Activated CD8-positive, alpha-beta memory T cell treated with anti-CD3 and anti-CD28 coated beads, Interleukin-2, amount 50 U/mL, for 1 hour (primary cell): Measurements from ENCODE around the gene RARRES1.

Source experiments
- DNase-seq: peaks from one replicate; pipeline ENCODE4 v3.0.0-alpha.2; 2020; ENCODE audit errors: extremely low read depth

RARRES1 gene

GRCh38 chr3:158735296-158736033 lies 3.2 kb upstream of the RARRES1 start:
- DNase-seq = no peak

DNA sequence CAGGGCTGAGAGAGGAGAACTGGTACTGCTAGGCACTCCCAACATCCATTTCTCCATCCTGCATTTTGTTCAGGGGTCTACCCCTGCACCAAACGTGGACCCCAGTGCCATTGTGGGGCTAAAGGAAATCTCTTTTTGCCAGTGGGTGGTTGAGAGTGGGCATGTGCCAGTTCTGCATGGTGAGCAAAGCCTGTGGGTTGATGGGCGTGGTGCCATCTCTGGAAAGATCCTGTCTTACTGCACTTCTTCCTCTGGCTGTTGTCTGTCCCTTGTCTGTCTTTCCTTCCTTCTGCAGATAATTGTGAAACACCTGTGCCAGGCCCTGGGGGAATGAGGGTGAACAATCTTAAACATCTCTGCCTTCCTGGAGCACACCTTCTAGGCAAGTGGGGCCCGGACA lies 1.4 kb upstream of the RARRES1 start:
- DNase-seq = no peak

- DNase-seq = no peak
Observed at GRCh38 chr3:158732856-158733200, 571 bp upstream of the RARRES1 start.

- DNase-seq = no peak
Observed at GRCh38 chr3:158731486-158731885, 771 bp downstream of the RARRES1 start.

- no peak for DNase-seq
Observed at GRCh38 chr3:158728851-158729250, 3.4 kb downstream of the RARRES1 start.

DNA sequence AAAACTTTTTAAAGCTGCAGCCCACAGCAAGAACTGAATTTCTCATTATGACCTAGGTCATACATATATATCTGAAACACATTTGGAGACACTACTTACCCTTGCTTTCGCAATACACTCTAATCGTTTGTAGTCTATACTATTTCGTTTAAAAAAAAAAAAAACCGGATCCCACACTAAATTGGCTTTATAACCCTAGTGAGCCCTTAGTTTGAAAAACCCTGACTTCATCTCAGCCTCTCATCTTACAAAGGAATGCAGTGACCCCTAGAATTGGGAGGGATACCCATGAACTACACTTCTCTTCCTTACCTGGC lies 4.2 kb downstream of the RARRES1 start:
- DNase-seq = no peak

- no peak for DNase-seq
Observed at GRCh38 chr3:158727206-158728060, 4.8 kb downstream of the RARRES1 start.

DNA sequence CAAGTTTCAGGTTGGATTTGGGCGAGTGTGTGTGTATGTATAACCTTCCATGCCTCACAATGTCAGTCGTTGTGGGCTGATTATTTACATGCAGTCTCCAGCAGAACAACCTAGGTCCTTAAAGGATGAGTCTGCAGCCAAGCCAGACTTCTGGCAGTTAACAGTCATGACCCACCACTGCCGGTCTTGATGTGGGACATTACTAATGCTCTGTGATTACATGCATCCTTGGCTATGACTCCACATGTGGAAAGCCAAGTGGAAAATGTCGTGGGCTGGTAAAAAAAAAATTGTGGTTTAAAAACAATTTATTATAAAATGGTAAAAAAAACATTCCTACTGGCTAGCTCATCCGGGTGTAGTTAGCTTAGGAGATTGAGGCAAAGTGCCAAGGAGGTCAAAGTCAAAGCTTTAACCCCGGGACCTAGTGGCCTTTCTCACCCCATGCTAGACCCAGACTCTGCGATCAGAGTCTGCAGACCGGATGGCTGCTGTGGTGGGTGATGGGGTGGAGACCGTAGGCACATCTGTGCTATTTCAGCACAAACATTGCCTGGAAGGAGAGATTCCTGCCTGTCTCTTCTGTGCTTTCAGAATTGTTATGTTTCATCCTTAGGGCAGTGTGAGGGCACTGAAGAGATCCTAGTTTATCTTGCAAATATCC lies 6.8 kb downstream of the RARRES1 start:
- no peak for DNase-seq

- DNase-seq = no peak
Observed at GRCh38 chr3:158723991-158724390, 8.3 kb downstream of the RARRES1 start.

GRCh38 chr3:158722108-158722507 lies 10.1 kb downstream of the RARRES1 start:
- DNase-seq = no peak

GRCh38 chr3:158718490-158719170 lies 13.6 kb downstream of the RARRES1 start:
- no peak for DNase-seq

GRCh38 chr3:158717576-158717975 lies 14.7 kb downstream of the RARRES1 start:
- DNase-seq = no peak

DNA sequence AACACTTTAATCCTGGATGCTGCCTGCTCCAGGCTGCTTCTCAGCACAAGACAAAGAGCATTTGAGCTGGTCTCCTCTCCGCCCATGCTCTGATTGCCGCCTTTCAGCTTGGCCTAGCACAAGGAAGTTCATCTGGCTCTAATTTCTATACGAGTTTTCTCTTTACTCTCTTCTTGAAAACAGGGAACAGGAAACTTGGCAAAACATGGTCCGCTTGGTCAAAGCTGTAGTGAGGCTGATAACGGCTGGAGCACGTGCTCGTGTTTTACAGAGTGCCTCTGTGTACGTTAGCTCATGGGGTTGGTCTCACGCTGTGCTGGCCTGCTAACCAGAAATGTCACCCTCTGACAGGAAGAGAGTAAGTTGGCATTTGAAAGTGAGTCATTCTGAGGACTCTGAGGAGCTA lies 19.2 kb downstream of the RARRES1 start:
- no peak for DNase-seq

DNA sequence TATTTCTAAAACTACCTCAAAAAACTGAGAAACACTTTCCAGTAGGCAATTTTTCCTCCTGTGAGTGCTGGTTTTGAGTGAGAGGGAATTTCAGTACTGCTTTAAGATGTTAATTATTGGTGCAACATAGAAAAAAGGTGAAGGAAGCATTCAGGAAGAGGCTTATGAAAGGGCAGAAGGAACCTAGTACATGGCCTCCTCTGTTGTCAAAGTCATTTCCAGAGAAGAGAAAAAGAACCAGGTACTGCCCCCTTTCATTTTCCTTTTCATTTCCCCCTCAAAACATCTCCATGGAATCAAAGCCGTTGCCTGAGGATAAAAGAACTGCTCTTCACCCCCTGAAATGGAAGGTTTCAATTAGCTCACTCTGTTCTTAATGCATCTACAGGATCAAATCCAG lies 19.8 kb downstream of the RARRES1 start:
- no peak for DNase-seq

- DNase-seq = no peak
Observed at GRCh38 chr3:158711886-158712285, 20.4 kb downstream of the RARRES1 start.

- no peak for DNase-seq
Observed at GRCh38 chr3:158710601-158711000, 21.7 kb downstream of the RARRES1 start.

DNA sequence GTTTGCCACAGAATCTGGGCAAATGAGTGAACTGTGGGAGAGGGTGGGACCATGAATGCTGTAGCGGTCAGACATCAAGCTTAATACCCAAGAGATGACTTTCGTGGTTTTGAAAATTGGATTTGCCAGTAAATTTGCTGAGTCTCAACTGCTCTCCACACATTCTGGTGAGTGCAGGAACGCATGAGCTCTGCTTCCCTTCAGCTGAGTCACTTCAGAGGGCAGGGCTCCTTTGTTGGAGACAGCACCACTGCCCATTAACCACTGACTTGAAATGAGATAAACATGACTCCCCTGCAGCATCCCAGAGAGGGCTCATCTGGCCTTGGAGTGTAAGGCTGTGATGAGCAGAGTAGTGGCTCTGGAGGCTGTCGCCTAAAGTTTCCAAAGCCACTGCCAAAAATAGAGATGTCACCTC lies 22.6 kb downstream of the RARRES1 start:
- no peak for DNase-seq

GRCh38 chr3:158703566-158703965 lies 28.7 kb downstream of the RARRES1 start:
- DNase-seq = no peak

DNA sequence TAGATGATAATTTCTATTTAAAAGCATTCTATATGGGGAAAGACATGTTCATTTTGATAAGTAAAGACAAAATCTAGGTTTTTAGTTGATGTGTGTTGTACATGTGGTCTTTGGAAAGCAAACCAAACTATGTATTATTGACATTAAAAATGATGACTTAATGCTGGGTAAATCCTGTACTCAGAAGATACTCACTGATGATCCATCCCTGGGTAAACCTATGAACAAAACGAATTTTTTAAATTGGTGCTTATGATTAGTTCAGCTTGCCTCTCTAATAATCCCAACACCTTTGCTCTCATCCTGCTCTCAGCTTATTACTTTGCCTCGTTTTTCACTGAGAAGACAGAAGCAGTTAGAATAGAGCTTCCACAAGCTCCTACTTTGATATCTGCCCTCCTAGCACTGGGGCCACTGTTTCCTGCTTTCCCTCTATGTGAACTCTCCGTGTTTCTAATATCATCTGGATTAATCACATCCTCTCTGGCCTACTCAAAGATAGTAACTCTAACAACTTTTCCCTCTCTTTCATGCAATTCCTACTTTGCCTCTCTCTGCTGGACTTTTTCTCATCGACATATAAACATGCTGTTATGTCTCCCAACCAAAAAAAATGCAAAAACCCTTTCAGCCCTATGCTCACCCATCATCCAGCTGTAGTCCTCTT lies 29.3 kb downstream of the RARRES1 start:
- no peak for DNase-seq

GRCh38 chr3:158701420-158702065 lies 30.7 kb downstream of the RARRES1 start:
- no peak for DNase-seq

- DNase-seq = no peak
Observed at GRCh38 chr3:158700559-158700958, 31.7 kb downstream of the RARRES1 start.
